ENCODE results near the gene TM9SF2.
"Not testable (repeated sequence)": the region's sequence is repeated elsewhere in the genome, so short reads cannot be mapped to it uniquely, and the experiment has no call there.

The TM9SF2 gene

GRCh38 chr13:99566125-99567083, 65.1 kb downstream of the TM9SF2 start:
- H3F3A ChIP-seq (ENCODE audit: insufficient read depth, low read length) = no peaks in the 10 kb centered on the region
- no peak overlapping the region for H3K9ac ChIP-seq (ENCODE audit: low read length)
- H4K20me1 ChIP-seq (ENCODE audit: insufficient read depth, low read length) = no peaks in the 10 kb centered on the region
- no peaks in the 10 kb centered on the region for H3K9me2 ChIP-seq (ENCODE audit: low read depth, low read length)
- H3K9me3 ChIP-seq (ENCODE audit: low read length) = peaks cover 6% of the 10 kb centered on the region; the same call in 1 of the 2 replicates
- no peak overlapping the region for H3K4me2 ChIP-seq (ENCODE audit: low read length)
- no peaks in the 10 kb centered on the region for H3K27me3 ChIP-seq (ENCODE audit: insufficient read depth, low read length)
- H3K79me2 ChIP-seq (ENCODE audit: insufficient read depth, low read length) = no peaks in the 10 kb centered on the region
- no peak overlapping the region for H2AFZ ChIP-seq (ENCODE audit: low read length)
- no peak for TF ChIP-seq CTCF (IDR thresholded peaks at IDR 0.05; ENCODE audit: low read length)
- TF ChIP-seq EZH2 (IDR thresholded peaks at IDR 0.05; ENCODE audit: borderline replicate concordance, low read length) = no peak
- H3K4me1 ChIP-seq (ENCODE audit: insufficient read depth, low read length, severe bottlenecking) = no peaks in the 10 kb centered on the region
- no peak overlapping the region for H3K4me3 ChIP-seq (ENCODE audit: low read depth, low read length, poor library complexity, severe bottlenecking)
- peaks cover 32% of the 10 kb centered on the region for H3K36me3 ChIP-seq (ENCODE audit: insufficient read depth, low read length)
- H3K27ac ChIP-seq (ENCODE audit: low read depth, low read length, poor library complexity, severe bottlenecking) = no peak overlapping the region

GRCh38 chr13:99568901-99569300, 67.6 kb downstream of the TM9SF2 start:
- H3K27ac ChIP-seq (ENCODE audit: low read depth, low read length, poor library complexity, severe bottlenecking); H4K20me1 ChIP-seq (ENCODE audit: insufficient read depth, low read length); H3K9me3 ChIP-seq (ENCODE audit: low read length); H3K4me3 ChIP-seq (ENCODE audit: low read depth, low read length, poor library complexity, severe bottlenecking); H3K36me3 ChIP-seq (ENCODE audit: insufficient read depth, low read length); H3K79me2 ChIP-seq (ENCODE audit: insufficient read depth, low read length); H3K9me2 ChIP-seq (ENCODE audit: low read depth, low read length); H3K9ac ChIP-seq (ENCODE audit: low read length); H3K4me1 ChIP-seq (ENCODE audit: insufficient read depth, low read length, severe bottlenecking); H2AFZ ChIP-seq (ENCODE audit: low read length); H3F3A ChIP-seq (ENCODE audit: insufficient read depth, low read length); H3K27me3 ChIP-seq (ENCODE audit: insufficient read depth, low read length); H3K4me2 ChIP-seq (ENCODE audit: low read length): not testable (repeated sequence)

GRCh38 chr13:99572131-99572530, 70.9 kb downstream of the TM9SF2 start:
- no peak overlapping the region for H3K27ac ChIP-seq (ENCODE audit: low read depth, low read length, poor library complexity, severe bottlenecking)
- no peaks in the 10 kb centered on the region for H3F3A ChIP-seq (ENCODE audit: insufficient read depth, low read length)
- no peaks in the 10 kb centered on the region for H3K27me3 ChIP-seq (ENCODE audit: insufficient read depth, low read length)
- no peak overlapping the region for H2AFZ ChIP-seq (ENCODE audit: low read length)
- peaks cover 6% of the 10 kb centered on the region; the same call in 1 of the 2 replicates for H3K9me3 ChIP-seq (ENCODE audit: low read length)
- H3K36me3 ChIP-seq (ENCODE audit: insufficient read depth, low read length) = no peaks in the 10 kb centered on the region
- peaks cover 10% of the 10 kb centered on the region for H3K4me1 ChIP-seq (ENCODE audit: insufficient read depth, low read length, severe bottlenecking)
- no peaks in the 10 kb centered on the region for H3K9me2 ChIP-seq (ENCODE audit: low read depth, low read length)
- H3K79me2 ChIP-seq (ENCODE audit: insufficient read depth, low read length) = no peaks in the 10 kb centered on the region
- H3K4me2 ChIP-seq (ENCODE audit: low read length) = no peak overlapping the region
- H4K20me1 ChIP-seq (ENCODE audit: insufficient read depth, low read length) = no peaks in the 10 kb centered on the region
- no peak overlapping the region for H3K4me3 ChIP-seq (ENCODE audit: low read depth, low read length, poor library complexity, severe bottlenecking)
- TF ChIP-seq CTCF (IDR thresholded peaks at IDR 0.05; ENCODE audit: low read length) (no peak), EZH2 (IDR thresholded peaks at IDR 0.05; ENCODE audit: borderline replicate concordance, low read length) (no peak)
- H3K9ac ChIP-seq (ENCODE audit: low read length) = no peak overlapping the region

Measured in OCI-LY1 (cell line).